Upper lobe of left lung (tissue), 6 donors: Measurements from ENCODE around the gene LRRC1. TPM values are rescaled to one million over a fixed set of nuclear protein-coding genes. Genes with fewer than 3 reads are reported as not detected.
A peak's percentile ranks its signal among the peaks of the same experiment; 100 is the strongest.

Experiments used
- ATAC-seq, 2 donors: fragments of 200-7000 bp; cut with Tn5 transposase; one replicate each; pipeline ENCODE4 v1.9.1; 2022; ENCODE audit warnings: mild to moderate bottlenecking in 2 of 2, moderate library complexity in 2 of 2; ENCODE audit not compliant: low FRiP score in 2 of 2
- DNase-seq, 2 donors: peaks; one replicate each; pipeline ENCODE4 v3.0.0-alpha.2; 2019 to 2020
- H3K27ac ChIP-seq, 4 donors: fragments of 200-600 bp; sonication (generic); one replicate each; pipeline ENCODE4 v1.5.1; 2016 to 2019
- H3K27me3 ChIP-seq, 4 donors: fragments of 200-600 bp; sonication (generic); one replicate each; pipeline ENCODE4 v1.5.1; 2017 to 2019
- H3K36me3 ChIP-seq, 4 donors: fragments of 200-600 bp; sonication (generic); one replicate each; pipeline ENCODE4 v1.5.1; 2016 to 2019
- H3K4me1 ChIP-seq, 4 donors: fragments of 200-600 bp; sonication (generic); one replicate each; pipeline ENCODE4 v1.5.1; 2018 to 2019
- H3K4me3 ChIP-seq, 4 donors: fragments of 200-600 bp; sonication (generic); one replicate each; pipeline ENCODE4 v1.5.1; 2017 to 2019; ENCODE audit warnings: mild to moderate bottlenecking in 2 of 4, moderate library complexity in 1 of 4
- H3K9me3 ChIP-seq, 4 donors: fragments of 200-600 bp; sonication (generic); one replicate each; pipeline ENCODE4 v1.5.1; 2018 to 2019
- EP300 ChIP-seq, 4 donors: sonication (generic); formaldehyde crosslinking; IDR thresholded peaks; one replicate each; pipeline ENCODE4 v1.5.1; 2017; ENCODE audit warnings: antibody characterized with exemption in 4 of 4, control low read depth in 2 of 4
- POLR2A ChIP-seq, 4 donors: fragments of 450-650 bp; IDR thresholded peaks; one replicate each; pipeline ENCODE4 v1.5.1; 2016 to 2017; ENCODE audit warnings: antibody characterized with exemption in 4 of 4, mild to moderate bottlenecking in 2 of 4
- POLR2AphosphoS5 ChIP-seq, 2 donors: sonication (generic); formaldehyde crosslinking; IDR thresholded peaks; one replicate each; pipeline ENCODE4 v1.5.1; 2017; ENCODE audit warnings: antibody characterized with exemption in 2 of 2
- WGBS, 2 donors: methylation state at CpG; one replicate each; pipeline ENCODE4 v1.1.5; 2017 to 2018; 5-methylcytosine and 5-hydroxymethylcytosine counted together
- total RNA-seq, 6 donors: library from RNA; depleted of rRNA in 4 of 6; stranded (reverse); fragments of >200 nt in 4 of 6; gene quantifications; one replicate each; pipeline versions ENCODE4 v1.1.0 to v1.2.1, GENCODE V29; 2016 to 2021
- TF ChIP-seq, protein P1 (sequence below), 6 experiments: fragments of 450-650 bp in 4 of 6; fragments of 200-600 bp in 2 of 6; sonication (generic) in 2 of 6; IDR thresholded peaks; one replicate each; pipeline ENCODE4 v1.5.1; 2016 to 2019; ENCODE audit warnings: antibody characterized with exemption in 6 of 6
- donor health status: DM: no; HTN: no; CAD: no; lungs with moderate emphysema.
- donor health status: DM: no; HTN: yes; CAD: no; lungs with severe emphysema.

Gene LRRC1
- total RNA-seq, 6 donors from 2014 or later: 10.9 to 31.5 (median 19.4) TPM

DNA sequence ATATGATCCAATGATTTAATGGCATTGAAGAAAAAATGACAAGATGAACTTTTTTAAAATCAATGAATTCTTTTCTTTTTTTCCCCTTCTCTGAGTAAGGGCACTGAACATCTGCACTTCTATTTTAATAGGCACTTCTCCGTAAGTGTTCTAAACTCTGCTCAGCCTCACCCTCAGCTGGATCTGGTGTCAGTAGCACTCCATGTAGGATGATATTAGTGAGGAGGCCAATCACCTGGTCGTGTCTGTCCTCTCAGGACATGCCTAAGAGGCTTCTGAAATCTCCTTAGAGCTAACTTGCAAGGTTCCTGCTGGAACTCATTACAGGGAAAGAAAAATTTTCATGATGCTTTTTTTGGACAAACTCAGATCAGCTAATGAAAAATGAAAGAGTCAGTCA is 167.8 kb downstream of the LRRC1 start:
- H3K27ac ChIP-seq: peak overlapping the region in 1 of 4 donors; percentile 4
- H3K36me3 ChIP-seq: no peaks in the 10 kb centered on the region
- 69 to 72% methylated on average over 2 of the region's 2 CpGs for WGBS, 2 donors
- no peaks in the 10 kb centered on the region for H3K9me3 ChIP-seq
- TF ChIP-seq POLR2AphosphoS5 (IDR thresholded peaks at IDR 0.05) (no peak), POLR2A (IDR thresholded peaks at IDR 0.05) (no peak), EP300 (IDR thresholded peaks at IDR 0.05) (no peak)
- TF ChIP-seq, protein P1, sequence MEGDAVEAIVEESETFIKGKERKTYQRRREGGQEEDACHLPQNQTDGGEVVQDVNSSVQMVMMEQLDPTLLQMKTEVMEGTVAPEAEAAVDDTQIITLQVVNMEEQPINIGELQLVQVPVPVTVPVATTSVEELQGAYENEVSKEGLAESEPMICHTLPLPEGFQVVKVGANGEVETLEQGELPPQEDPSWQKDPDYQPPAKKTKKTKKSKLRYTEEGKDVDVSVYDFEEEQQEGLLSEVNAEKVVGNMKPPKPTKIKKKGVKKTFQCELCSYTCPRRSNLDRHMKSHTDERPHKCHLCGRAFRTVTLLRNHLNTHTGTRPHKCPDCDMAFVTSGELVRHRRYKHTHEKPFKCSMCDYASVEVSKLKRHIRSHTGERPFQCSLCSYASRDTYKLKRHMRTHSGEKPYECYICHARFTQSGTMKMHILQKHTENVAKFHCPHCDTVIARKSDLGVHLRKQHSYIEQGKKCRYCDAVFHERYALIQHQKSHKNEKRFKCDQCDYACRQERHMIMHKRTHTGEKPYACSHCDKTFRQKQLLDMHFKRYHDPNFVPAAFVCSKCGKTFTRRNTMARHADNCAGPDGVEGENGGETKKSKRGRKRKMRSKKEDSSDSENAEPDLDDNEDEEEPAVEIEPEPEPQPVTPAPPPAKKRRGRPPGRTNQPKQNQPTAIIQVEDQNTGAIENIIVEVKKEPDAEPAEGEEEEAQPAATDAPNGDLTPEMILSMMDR (IDR thresholded peaks at IDR 0.05): no peak
- no peaks in the 10 kb centered on the region for H3K27me3 ChIP-seq
- H3K4me1 ChIP-seq: no peaks in the 10 kb centered on the region
- no peak for ATAC-seq
- no peak for DNase-seq
- no peak overlapping the region for H3K4me3 ChIP-seq

DNA sequence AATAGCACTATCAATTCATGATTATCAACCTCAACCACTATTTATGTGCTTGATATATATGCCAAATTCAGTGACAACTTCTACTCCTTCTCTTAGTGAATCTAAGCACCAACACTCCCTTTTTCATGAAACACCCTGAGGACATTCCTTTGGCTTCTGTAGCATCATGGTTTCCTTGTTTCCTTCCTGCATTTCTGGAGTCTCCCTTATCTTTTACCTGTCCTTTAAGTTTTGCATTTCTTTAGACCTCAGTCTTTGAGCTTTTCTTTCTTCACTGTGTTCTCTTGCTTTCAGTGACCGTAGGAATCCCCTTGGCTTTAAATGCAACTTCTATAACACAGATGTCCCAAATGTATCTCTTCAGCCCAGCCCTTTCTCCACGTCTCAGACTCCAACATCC is 172.6 kb downstream of the LRRC1 start:
- ATAC-seq (no peak), DNase-seq (no peak)
- WGBS, 2 donors: 77 to 83% methylated on average over 2 of the region's 2 CpGs
- Histone ChIP-seq H3K27me3 (no peaks in the 10 kb centered on the region), H3K4me3 (no peak overlapping the region), H3K36me3 (no peaks in the 10 kb centered on the region), H3K4me1 (no peaks in the 10 kb centered on the region), H3K27ac (no peak overlapping the region), H3K9me3 (no peaks in the 10 kb centered on the region)
- no peak for TF ChIP-seq EP300 (IDR thresholded peaks at IDR 0.05)

Other genes starting within 250 kb of the LRRC1 start
- 10 to 100 TPM; 21.9 to 60.2 (median 27.2) TPM for gene GCLC, start 249.9 kb upstream of the LRRC1 start, total RNA-seq
- 1 to 10 TPM in 1 of 6 donors, under 1 TPM in 4, not detected in 1; 0.17 to 1.1 (median 0.22) TPM for gene KLHL31, start 129.2 kb upstream of the LRRC1 start, total RNA-seq